Stimulated activated naive B cell treated with anti-CD40 and anti-IgM and Interleukin-4, amounts not matched to agents 10 μg/mL and 1 μg/mL and 100 μg/mL, for 72 hours (primary cell): Measurements from ENCODE around the gene RALGPS1.

Experiments used
- ATAC-seq, 2 donors: fragments of 150-1000 bp; cut with Tn5 transposase; replicated peaks; 2 replicates each; pipeline ENCODE4 v1.10.0; 2021; ENCODE audit warnings: moderate library complexity in 1 of 2
- DNase-seq: peaks from one replicate; pipeline ENCODE4 v3.0.0; 2021
- H3K27ac Mint-ChIP-seq: one replicate; pipeline ENCODE4 v1.8.0; 2022; ENCODE audit warnings: mild to moderate bottlenecking, mixed read lengths
- H3K27me3 Mint-ChIP-seq, 2 donors: one replicate each; pipeline ENCODE4 v1.8.0; 2022; ENCODE audit warnings: mixed read lengths in 2 of 2
- H3K36me3 Mint-ChIP-seq, 2 donors: one replicate each; pipeline ENCODE4 v1.8.0; 2022; ENCODE audit warnings: mixed read lengths in 2 of 2, mild to moderate bottlenecking in 1 of 2
- H3K4me1 Mint-ChIP-seq, 2 donors: one replicate each; pipeline ENCODE4 v1.8.0; 2022; ENCODE audit warnings: mixed read lengths in 2 of 2, mild to moderate bottlenecking in 1 of 2
- H3K4me3 Mint-ChIP-seq, 2 donors: one replicate each; pipeline ENCODE4 v1.8.0; 2022; ENCODE audit warnings: mild to moderate bottlenecking in 2 of 2, mixed read lengths in 2 of 2, moderate library complexity in 1 of 2
- H3K9me3 Mint-ChIP-seq, 2 donors: one replicate each; pipeline ENCODE4 v1.8.0; 2022; ENCODE audit warnings: mixed read lengths in 2 of 2, mild to moderate bottlenecking in 1 of 2

The RALGPS1 gene

DNA sequence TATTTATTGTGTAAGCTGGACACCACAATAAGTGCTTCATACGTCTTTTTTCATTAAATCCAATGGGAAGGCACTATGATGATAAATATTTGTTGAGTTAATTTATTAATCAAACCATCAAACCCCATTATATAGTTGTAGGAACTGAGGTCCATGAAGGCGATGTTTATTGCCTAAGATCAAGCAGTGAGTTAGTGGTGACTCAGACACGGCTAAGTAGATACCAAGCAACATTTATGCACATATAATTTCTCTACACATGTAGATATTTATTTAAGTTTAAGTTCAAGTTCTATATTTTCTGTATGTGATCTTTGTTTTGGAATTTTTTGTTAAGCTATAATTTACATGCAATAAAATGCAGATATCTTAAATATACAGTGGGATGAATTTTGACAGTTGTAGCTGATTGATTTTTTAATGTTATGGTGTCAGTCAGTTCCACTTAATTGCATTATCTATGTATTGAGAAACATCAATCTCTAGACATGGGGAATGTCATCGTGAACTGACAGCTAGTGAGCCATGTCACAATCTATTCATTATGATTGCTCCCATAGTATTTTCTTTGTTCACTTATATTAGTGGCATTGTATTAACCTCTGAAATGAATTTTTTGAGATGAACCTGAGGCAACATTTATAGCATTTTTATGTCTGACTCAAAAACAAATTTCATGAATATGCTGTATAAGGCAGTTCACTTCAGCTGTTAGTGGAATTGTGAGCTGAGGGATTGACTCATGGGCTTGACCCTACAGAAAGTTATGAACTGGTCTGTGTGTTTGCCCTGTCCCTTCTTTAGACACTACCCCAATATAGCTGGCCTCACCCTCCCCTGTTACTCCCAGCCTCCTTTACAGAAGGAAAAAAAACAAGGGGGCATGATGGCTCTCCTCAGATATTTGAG, 338.1 kb downstream of the RALGPS1 start:
- peaks cover 0 to 3% of the 10 kb centered on the region in 2 donors for H3K4me1 Mint-ChIP-seq
- H3K27me3 Mint-ChIP-seq: peaks cover 0 to 7% of the 10 kb centered on the region in 2 donors
- peaks cover 0 to 4% of the 10 kb centered on the region in 2 donors for H3K36me3 Mint-ChIP-seq
- DNase-seq (no peak), ATAC-seq (no peak)
- H3K9me3 Mint-ChIP-seq: no peaks in the 10 kb centered on the region
- H3K4me3 Mint-ChIP-seq: no peak overlapping the region
- no peak overlapping the region for H3K27ac Mint-ChIP-seq

DNA sequence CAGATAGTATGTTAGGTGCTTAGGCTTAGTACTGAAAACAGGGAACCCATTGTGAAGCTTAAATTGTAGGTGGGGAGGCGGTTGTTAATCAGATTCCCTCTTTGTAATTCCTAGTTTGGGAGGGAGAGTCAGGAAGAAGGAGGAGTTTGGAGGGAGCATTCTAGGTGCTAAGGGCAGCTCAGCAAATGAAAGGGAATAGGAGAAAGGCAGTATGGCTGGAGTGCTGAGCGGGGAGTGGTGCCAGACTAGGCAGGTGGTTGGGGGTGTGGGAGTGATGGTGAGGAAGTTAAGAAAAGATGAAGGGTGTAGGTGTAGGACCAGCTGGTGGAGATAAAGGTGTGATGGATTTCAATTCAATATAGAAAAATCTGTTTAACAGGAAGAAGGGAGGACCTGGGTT, 338.9 kb downstream of the RALGPS1 start:
- Mint-ChIP-seq H3K4me1 (peaks cover 0 to 3% of the 10 kb centered on the region in 2 donors), H3K4me3 (no peak overlapping the region), H3K27me3 (peaks cover 0 to 7% of the 10 kb centered on the region in 2 donors), H3K27ac (no peak overlapping the region), H3K9me3 (no peaks in the 10 kb centered on the region), H3K36me3 (peaks cover 0 to 4% of the 10 kb centered on the region in 2 donors)
- ATAC-seq: no peak
- no peak for DNase-seq

DNA sequence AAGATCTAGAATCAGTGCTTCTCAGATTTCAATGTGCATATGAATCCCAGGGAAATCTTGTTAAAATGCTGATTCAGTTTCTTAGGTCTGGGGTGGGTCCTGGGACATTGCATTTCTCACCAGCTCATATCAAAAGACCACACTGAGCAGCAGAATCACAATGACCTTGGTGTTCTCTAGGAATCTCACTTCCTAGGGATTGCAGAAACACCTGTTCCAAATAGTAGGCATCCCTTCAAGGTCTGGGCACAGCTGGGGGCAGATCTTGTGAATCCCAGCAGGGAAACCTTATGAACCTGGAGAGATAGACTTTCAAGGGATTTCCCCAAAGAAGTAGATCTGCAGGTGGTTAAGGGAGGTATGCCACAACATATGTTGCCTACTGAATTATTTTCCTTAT, 341.1 kb downstream of the RALGPS1 start:
- peaks cover 0 to 7% of the 10 kb centered on the region in 2 donors for H3K27me3 Mint-ChIP-seq

DNA sequence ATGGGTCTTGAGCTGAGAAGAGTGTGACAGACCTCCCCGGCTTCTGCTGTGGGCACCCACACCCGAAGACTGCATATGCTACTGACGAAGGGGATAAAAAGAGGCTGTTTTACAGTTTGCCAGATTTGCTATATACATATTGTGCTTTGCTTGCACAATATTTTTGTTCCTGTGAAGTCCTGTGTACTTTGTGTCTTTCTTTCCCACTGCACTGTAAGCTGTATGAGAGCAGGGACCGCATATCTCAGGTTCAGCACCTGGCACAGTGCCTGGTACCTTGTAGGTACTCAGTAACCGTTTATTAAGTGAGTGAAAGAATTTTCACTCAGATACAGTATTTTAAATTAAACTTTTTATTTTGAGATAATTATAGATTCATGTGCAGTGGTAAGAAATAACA, 341.7 kb downstream of the RALGPS1 start:
- peaks cover 0 to 7% of the 10 kb centered on the region in 2 donors for H3K27me3 Mint-ChIP-seq
- DNase-seq (no peak), ATAC-seq (no peak)
- peaks cover 0 to 3% of the 10 kb centered on the region in 2 donors for H3K4me1 Mint-ChIP-seq
- H3K9me3 Mint-ChIP-seq: no peaks in the 10 kb centered on the region
- H3K4me3 Mint-ChIP-seq: no peak overlapping the region
- no peak overlapping the region for H3K27ac Mint-ChIP-seq
- H3K36me3 Mint-ChIP-seq: peaks cover 0 to 2% of the 10 kb centered on the region in 2 donors

More for the DNA sequence above, 341.1 kb downstream of the RALGPS1 start:
- no peaks in the 10 kb centered on the region for H3K9me3 Mint-ChIP-seq
- H3K27ac Mint-ChIP-seq: no peak overlapping the region
- peaks cover 0 to 3% of the 10 kb centered on the region in 2 donors for H3K4me1 Mint-ChIP-seq
- peaks cover 0 to 2% of the 10 kb centered on the region in 2 donors for H3K36me3 Mint-ChIP-seq
- DNase-seq (no peak), ATAC-seq (no peak)
- H3K4me3 Mint-ChIP-seq: no peak overlapping the region

- Mint-ChIP-seq H3K4me3 (no peak overlapping the region), H3K27me3 (peaks cover 0 to 6% of the 10 kb centered on the region in 2 donors), H3K4me1 (peaks cover 0 to 3% of the 10 kb centered on the region in 2 donors), H3K27ac (no peak overlapping the region), H3K9me3 (no peaks in the 10 kb centered on the region), H3K36me3 (peaks cover 0 to 3% of the 10 kb centered on the region in 2 donors)
- no peak for ATAC-seq
- no peak for DNase-seq
These were observed 344.3 kb downstream of the RALGPS1 start for GRCh38 chr9:127258606-127259471.

DNA sequence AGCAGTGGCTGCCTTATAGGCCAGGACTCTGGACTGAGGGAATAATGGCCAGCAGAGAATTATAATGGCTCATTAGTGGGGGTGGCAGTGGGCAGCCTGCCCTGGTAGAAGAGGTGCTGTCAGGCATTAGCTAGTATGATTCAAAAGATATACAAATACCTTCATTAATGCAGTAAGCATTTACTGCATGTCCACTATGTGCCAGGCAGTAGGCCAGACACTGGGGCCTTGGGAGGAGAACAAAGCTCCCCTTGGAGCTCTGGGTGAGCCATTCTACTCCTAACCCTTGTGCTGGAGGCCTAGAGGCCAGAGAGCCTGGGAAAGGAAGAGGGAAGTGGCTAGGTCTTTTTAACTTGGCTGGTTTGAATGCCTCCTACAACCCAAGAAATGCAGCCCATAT, 348.0 kb downstream of the RALGPS1 start:
- Mint-ChIP-seq H3K27me3 (peaks cover 0 to 6% of the 10 kb centered on the region in 2 donors), H3K4me3 (no peak overlapping the region), H3K9me3 (no peaks in the 10 kb centered on the region), H3K27ac (no peak overlapping the region), H3K4me1 (no peaks in the 10 kb centered on the region), H3K36me3 (peaks cover 0 to 1% of the 10 kb centered on the region in 2 donors)
- ATAC-seq: no peak
- DNase-seq: no peak

GRCh38 chr9:127263237-127263636, 348.7 kb downstream of the RALGPS1 start:
- no peak overlapping the region for H3K27ac Mint-ChIP-seq
- ATAC-seq: no peak
- peaks cover 0 to 6% of the 10 kb centered on the region in 2 donors for H3K27me3 Mint-ChIP-seq
- H3K4me1 Mint-ChIP-seq: no peaks in the 10 kb centered on the region
- H3K36me3 Mint-ChIP-seq: peaks cover 0 to 1% of the 10 kb centered on the region in 2 donors
- H3K9me3 Mint-ChIP-seq: no peaks in the 10 kb centered on the region
- DNase-seq: no peak
- no peak overlapping the region for H3K4me3 Mint-ChIP-seq

- peaks cover 0 to 6% of the 10 kb centered on the region in 2 donors for H3K27me3 Mint-ChIP-seq
- no peak for ATAC-seq
- H3K4me1 Mint-ChIP-seq: no peaks in the 10 kb centered on the region
- peaks cover 0 to 1% of the 10 kb centered on the region in 2 donors for H3K36me3 Mint-ChIP-seq
- no peak for DNase-seq
- no peak overlapping the region for H3K4me3 Mint-ChIP-seq
- H3K9me3 Mint-ChIP-seq: no peaks in the 10 kb centered on the region
- no peak overlapping the region for H3K27ac Mint-ChIP-seq
These were observed 349.1 kb downstream of the RALGPS1 start for GRCh38 chr9:127263664-127264063.

GRCh38 chr9:127264462-127265219, 350.1 kb downstream of the RALGPS1 start, which contains the start of gene GARNL3:
TSS of gene GARNL3 (plus strand) at chr9:127264774. CDS start at chr9:127264878, 104 bp downstream.
- no peak for ATAC-seq
- no peak within 1 kb of the TSS for H3K4me3 Mint-ChIP-seq

GRCh38 chr9:127267793-127268525, 353.4 kb downstream of the RALGPS1 start:
- DNase-seq (no peak), ATAC-seq (no peak)
- H3K27me3 Mint-ChIP-seq: peaks cover 0 to 11% of the 10 kb centered on the region in 2 donors
- H3K36me3 Mint-ChIP-seq: no peaks in the 10 kb centered on the region
- peaks cover 0 to 4% of the 10 kb centered on the region in 2 donors for H3K4me1 Mint-ChIP-seq
- no peak overlapping the region for H3K4me3 Mint-ChIP-seq
- H3K27ac Mint-ChIP-seq: no peak overlapping the region
- no peaks in the 10 kb centered on the region for H3K9me3 Mint-ChIP-seq

More at GRCh38 chr9:127264462-127265219, 350.1 kb downstream of the RALGPS1 start, which contains the start of gene GARNL3:
- Mint-ChIP-seq H3K9me3 (no peaks in the 10 kb centered on the region), H3K27ac (no peak within 1 kb of the TSS), H3K27me3 (peaks cover 0 to 6% of the 10 kb centered on the region in 2 donors), H3K36me3 (peaks cover 0 to 1% of the 10 kb centered on the region in 2 donors), H3K4me1 (no peaks in the 10 kb centered on the region)
- no peak for DNase-seq

- Mint-ChIP-seq H3K9me3 (no peaks in the 10 kb centered on the region), H3K27ac (no peak overlapping the region), H3K4me1 (peaks cover 0 to 4% of the 10 kb centered on the region in 2 donors), H3K4me3 (no peak overlapping the region), H3K36me3 (peaks cover 0 to 3% of the 10 kb centered on the region in 2 donors), H3K27me3 (peaks cover 0 to 9% of the 10 kb centered on the region in 2 donors)
- ATAC-seq: no peak
- no peak for DNase-seq
These were observed 354.9 kb downstream of the RALGPS1 start for GRCh38 chr9:127269449-127269848.
